Heart left ventricle (tissue), 16 donors: ENCODE measurements around the gene GHR. TPM values are rescaled to one million over a fixed set of nuclear protein-coding genes. Genes with fewer than 3 reads are reported as not detected.

Experiments used
- ATAC-seq, 4 donors: fragments of 200-7000 bp; cut with Tn5 transposase; one replicate each; pipeline ENCODE4 v1.9.1; 2020 to 2022; ENCODE audit warnings: moderate library complexity in 4 of 4, mild to moderate bottlenecking in 3 of 4, moderate number of reproducible peaks in 1 of 4
- DNase-seq, 5 donors: peaks; one replicate each; pipeline ENCODE4 v3.0.0-alpha.2; 2020
- H3K27ac ChIP-seq, 12 donors: fragments of 200-600 bp; sonication (generic) in 4 of 12; one replicate each; pipeline versions ENCODE4 v1.5.0 to v1.8.0; 2016 to 2022; ENCODE audit warnings: mild to moderate bottlenecking in 2 of 12
- H3K27me3 ChIP-seq, 9 donors: fragments of 200-600 bp; sonication (generic) in 2 of 9; one replicate each; pipeline versions ENCODE4 v1.5.1 to v1.8.0; 2016 to 2022; ENCODE audit warnings: mild to moderate bottlenecking in 3 of 9
- H3K36me3 ChIP-seq, 9 donors: fragments of 200-600 bp; sonication (generic) in 2 of 9; one replicate each; pipeline versions ENCODE4 v1.5.0 to v1.8.0; 2018 to 2022; ENCODE audit warnings: mild to moderate bottlenecking in 2 of 9
- H3K4me1 ChIP-seq, 12 donors: fragments of 200-600 bp; sonication (generic) in 4 of 12; one replicate each; pipeline versions ENCODE4 v1.5.0 to v1.8.0; 2016 to 2022; ENCODE audit warnings: mild to moderate bottlenecking in 3 of 12
- H3K4me3 ChIP-seq, 12 donors: fragments of 200-600 bp; sonication (generic) in 4 of 12; one replicate each; pipeline versions ENCODE4 v1.5.0 to v1.8.0; 2017 to 2022; ENCODE audit warnings: mild to moderate bottlenecking in 9 of 12, moderate library complexity in 4 of 12
- H3K9me3 ChIP-seq, 12 donors: fragments of 200-600 bp; sonication (generic) in 4 of 12; one replicate each; pipeline versions ENCODE4 v1.5.0 to v1.8.0; 2016 to 2022; ENCODE audit warnings: mild to moderate bottlenecking in 1 of 12
- CTCF ChIP-seq, 12 donors: fragments of 200-600 bp; sonication (generic) in 4 of 12; IDR thresholded peaks; one replicate each; pipeline versions ENCODE4 v1.5.0 to v1.8.0; 2018 to 2022; ENCODE audit warnings: antibody characterized with exemption in 12 of 12, mild to moderate bottlenecking in 5 of 12
- POLR2A ChIP-seq, 2 donors: fragments of 450-650 bp; IDR thresholded peaks; one replicate each; pipeline ENCODE4 v1.6.1; 2017; ENCODE audit warnings: antibody characterized with exemption in 2 of 2, mild to moderate bottlenecking in 2 of 2, moderate library complexity in 2 of 2
- WGBS, 4 donors: extraction: QIAGEN DNeasy Blood & Tissue Kit in 2 of 4; methylation state at CpG; one replicate each; pipeline versions ENCODE4 v1.1.5 to v1.1.7; 2013 to 2018; 5-methylcytosine and 5-hydroxymethylcytosine counted together
- intact Hi-C, 10 donors: fragments of 100-400 bp; cut with DNase I; formaldehyde crosslinking; loops; one replicate each; pipeline versions ENCODE4 v1.11.1 to v1.14.2; 2022
- polyA plus RNA-seq, 2 donors: library from polyadenylated mRNA; stranded (reverse); fragments of 200-250 nt; gene quantifications; one replicate each; pipeline ENCODE4 v1.2.3, GENCODE V29; 2013
- total RNA-seq, 9 donors: library from RNA; depleted of rRNA in 2 of 9; stranded (reverse); fragments of >200 nt in 2 of 9; fragmentation: NEBNext Ultra II Directional in 3 of 9; extraction: Animal tissue kit (Norgen Biotek cat#: 25700) in 3 of 9; gene quantifications; one replicate each; pipeline versions ENCODE4 v1.1.0 to v1.2.4, GENCODE V29; 2016 to 2023
- donor health status: ischemic (EF 13 %, LVEDD 7.1; RV severe dilation, severe dysfunction).
- donor health status: healthy with polysubstance abuse.
- donor health status: DM: no; HTN: yes; CAD: no.
- donor health status: DM: no; HTN: no; CAD: no.
- donor health status: ischemic (EF 25% LVEDD 6.9; RV normal size, moderate dysfunction).
- donor health status: ischemic (EF 25% LVEDD 5.7; RV mildly dilated, moderate dysfunction).
- donor health status: healthy.
- donor health status: DM: yes; HTN: yes; CAD: no.
- donor health status: ischemic (EF 35%, LVEDD 5.7; RV mildly dilated, moderate dysfunction).
- donor health status: nonischemic (EF 11% LVEDD 7.7; RV severe dilation, severe dysfunction).
- donor health status: DM: yes; HTN: yes; CAD: no.
- donor health status: PGD.
- donor health status: ischemic (EF 29% LVEDD 5.4; RV normal size, mild dysfunction).
- donor health status: nonischemic (EF 23%, LVEDD 6.1; RV moderate dilation, normal function).

GHR gene
- total and polyA plus RNA-seq, 11 donors = 3.4 to 23.2 (median 11.3) TPM

- ATAC-seq = no peak
- H3K4me1 ChIP-seq = peaks cover 0 to 8% (median 0%) of the 10 kb centered on the region in 12 donors
- DNase-seq = no peak
- H3K36me3 ChIP-seq = no peaks in the 10 kb centered on the region
- TF ChIP-seq CTCF (IDR thresholded peaks at IDR 0.05) (no peak), POLR2A (IDR thresholded peaks at IDR 0.05) (no peak)
- intact Hi-C loops = no loop called here
- peaks cover 0 to 6% (median 0%) of the 10 kb centered on the region in 9 donors for H3K27me3 ChIP-seq
- H3K27ac ChIP-seq = no peak overlapping the region
- no peak overlapping the region for H3K4me3 ChIP-seq
- WGBS, 4 donors = 78 to 98% (median 84%) methylated on average over 2 of the region's 2 CpGs
- H3K9me3 ChIP-seq = no peaks in the 10 kb centered on the region
Measured at GRCh38 chr5:42759456-42759855, 336.2 kb downstream of the GHR start.

GRCh38 chr5:42760426-42760825, 337.2 kb downstream of the GHR start:
- Histone ChIP-seq H3K9me3 (no peaks in the 10 kb centered on the region), H3K27me3 (peaks cover 0 to 6% (median 0%) of the 10 kb centered on the region in 9 donors), H3K27ac (no peak overlapping the region), H3K4me1 (peaks cover 0 to 8% (median 0%) of the 10 kb centered on the region in 12 donors), H3K36me3 (no peaks in the 10 kb centered on the region), H3K4me3 (no peak overlapping the region)
- ATAC-seq (no peak), DNase-seq (no peak)
- TF ChIP-seq CTCF (IDR thresholded peaks at IDR 0.05) = no peak
- no peak for TF ChIP-seq POLR2A (IDR thresholded peaks at IDR 0.05)
- intact Hi-C loops = loop anchor here in 7 of 10 donors (10.0 kb wide), 5 partner anchors 134 to 836 kb away; partner anchors contain the start of genes GHR (in 4 of the 7) and FBXO4 (in 3 of the 7)
- 90 to 96% (median 94%) methylated on average over 4 of the region's 4 CpGs for WGBS, 4 donors

GRCh38 chr5:42761791-42762190, 338.6 kb downstream of the GHR start:
- no peak overlapping the region for H3K4me3 ChIP-seq
- no peak for DNase-seq
- no peaks in the 10 kb centered on the region for H3K9me3 ChIP-seq
- intact Hi-C loops = loop anchor here in 7 of 10 donors (10.0 kb wide), 5 partner anchors 133 to 837 kb away; partner anchors contain the start of genes GHR (in 4 of the 7) and FBXO4 (in 3 of the 7)
- H3K27ac ChIP-seq = no peak overlapping the region
- no peak for ATAC-seq
- peaks cover 0 to 8% (median 0%) of the 10 kb centered on the region in 12 donors for H3K4me1 ChIP-seq
- peaks cover 0 to 5% (median 0%) of the 10 kb centered on the region in 9 donors for H3K27me3 ChIP-seq
- no peaks in the 10 kb centered on the region for H3K36me3 ChIP-seq
- 94 to 98% (median 95%) methylated on average over 1 of the region's 1 CpG for WGBS, 4 donors
- no peak for TF ChIP-seq CTCF (IDR thresholded peaks at IDR 0.05)

DNA sequence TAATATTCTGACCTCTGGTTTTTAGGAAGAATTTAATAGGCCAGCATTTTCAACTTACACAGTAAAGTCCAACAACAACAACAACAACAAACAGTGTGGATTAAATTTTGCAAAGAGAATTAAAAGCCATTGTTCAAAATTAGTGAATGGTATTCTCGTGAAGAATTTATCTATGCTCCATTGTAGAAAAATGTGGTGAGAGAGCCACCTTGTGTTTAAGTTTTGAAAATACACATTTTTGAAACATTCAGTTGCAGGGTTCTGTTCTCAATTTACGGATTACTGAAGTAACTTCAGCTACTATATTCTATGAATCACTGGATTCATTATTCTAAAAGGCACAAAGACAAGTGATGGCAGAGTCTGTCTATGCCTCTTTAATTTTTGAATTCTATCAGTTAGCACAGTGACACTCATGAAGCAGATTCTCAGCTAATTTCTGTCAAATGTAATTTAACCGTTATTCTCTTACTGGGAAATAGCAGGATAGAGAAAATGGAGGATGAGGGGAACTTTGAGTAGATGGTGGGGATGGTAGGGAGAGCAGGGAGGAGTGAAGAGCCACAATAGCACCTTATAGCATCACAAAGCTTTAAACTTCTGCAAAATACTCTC, 344.4 kb downstream of the GHR start:
- 37 to 48% (median 39%) methylated on average over 3 of the region's 3 CpGs for WGBS, 4 donors
- intact Hi-C loops = loop anchor here (2.0 to 10.0 kb wide), 11 partner anchors 127 to 911 kb away; partner anchors contain the start of genes GHR (in 8 of the 10) and FBXO4 (in 3 of the 10)
- peaks cover 0 to 4% (median 0%) of the 10 kb centered on the region in 12 donors for H3K9me3 ChIP-seq
- DNase-seq (no peak), ATAC-seq (peak in 1 of 4 donors; percentile 52)
- H3K27ac ChIP-seq = no peak overlapping the region
- H3K4me3 ChIP-seq = no peak overlapping the region
- H3K36me3 ChIP-seq = no peaks in the 10 kb centered on the region
- peaks cover 0 to 4% (median 0%) of the 10 kb centered on the region in 12 donors for H3K4me1 ChIP-seq
- no peaks in the 10 kb centered on the region for H3K27me3 ChIP-seq
- TF ChIP-seq POLR2A (IDR thresholded peaks at IDR 0.05) (no peak), CTCF (IDR thresholded peaks at IDR 0.05) (peak; percentile 27 to 71 (median 58))
